ENCODE measurements around the gene RAP2A. TPM values are rescaled to one million over a fixed set of nuclear protein-coding genes. Genes with fewer than 3 reads are reported as not detected.

RAP2A gene
- total RNA-seq, 1 donor from 2014 or later = 31.3 TPM

- no peaks in the 10 kb centered on the region for H3K27me3 Mint-ChIP-seq (ENCODE audit: low read depth)
- H3K4me1 Mint-ChIP-seq = peaks cover 32% of the 10 kb centered on the region
- H3K36me3 Mint-ChIP-seq = no peaks in the 10 kb centered on the region
- H3K27ac Mint-ChIP-seq = peak overlapping the region; percentile 1
- no peak for DNase-seq (ENCODE audit: low spot score in 2 of 2, unreplicated experiment in 2 of 2)
- H3K4me3 Mint-ChIP-seq = peak overlapping the region; percentile 2
- H3K9me3 Mint-ChIP-seq = no peaks in the 10 kb centered on the region
- no peak for TF ChIP-seq CTCF (IDR thresholded peaks at IDR 0.05; ENCODE audit: unreplicated experiment)
Measured at GRCh38 chr13:97430296-97430695, 3.7 kb upstream of the RAP2A start.

- DNase-seq (ENCODE audit: low spot score in 2 of 2, unreplicated experiment in 2 of 2) = no peak
- Mint-ChIP-seq H3K36me3 (no peaks in the 10 kb centered on the region), H3K4me1 (peaks cover 40% of the 10 kb centered on the region), H3K27me3 (ENCODE audit: low read depth) (no peaks in the 10 kb centered on the region), H3K4me3 (peak overlapping the region; percentile 86), H3K9me3 (no peaks in the 10 kb centered on the region), H3K27ac (peak overlapping the region; percentile 47)
- TF ChIP-seq CTCF (IDR thresholded peaks at IDR 0.05; ENCODE audit: unreplicated experiment) = no peak
Measured at GRCh38 chr13:97431171-97431764, 2.7 kb upstream of the RAP2A start.

- no peaks in the 10 kb centered on the region for H3K27me3 Mint-ChIP-seq (ENCODE audit: low read depth)
- H3K4me3 Mint-ChIP-seq = peak overlapping the region; percentile 86
- no peak for DNase-seq (ENCODE audit: low spot score in 2 of 2, unreplicated experiment in 2 of 2)
- no peaks in the 10 kb centered on the region for H3K9me3 Mint-ChIP-seq
- peaks cover 46% of the 10 kb centered on the region for H3K4me1 Mint-ChIP-seq
- no peak for TF ChIP-seq CTCF (IDR thresholded peaks at IDR 0.05; ENCODE audit: unreplicated experiment)
- H3K36me3 Mint-ChIP-seq = no peaks in the 10 kb centered on the region
- peak overlapping the region; percentile 99 for H3K27ac Mint-ChIP-seq
Measured at GRCh38 chr13:97432232-97432916, 1.6 kb upstream of the RAP2A start.

GRCh38 chr13:97432917-97433726, 847 bp upstream of the RAP2A start:
- Mint-ChIP-seq H3K36me3 (no peaks in the 10 kb centered on the region), H3K27ac (peak overlapping the region; percentile 99), H3K4me3 (peak overlapping the region; percentile 86), H3K9me3 (no peaks in the 10 kb centered on the region), H3K4me1 (peaks cover 50% of the 10 kb centered on the region), H3K27me3 (ENCODE audit: low read depth) (no peaks in the 10 kb centered on the region)
- DNase-seq (ENCODE audit: low spot score in 2 of 2, unreplicated experiment in 2 of 2) = peak; percentile 94 to 100
- no peak for TF ChIP-seq CTCF (IDR thresholded peaks at IDR 0.05; ENCODE audit: unreplicated experiment)

- Mint-ChIP-seq H3K27me3 (ENCODE audit: low read depth) (no peaks in the 10 kb centered on the region), H3K9me3 (no peaks in the 10 kb centered on the region), H3K27ac (peak overlapping the region; percentile 94), H3K36me3 (no peaks in the 10 kb centered on the region), H3K4me3 (peak overlapping the region; percentile 92), H3K4me1 (peaks cover 46% of the 10 kb centered on the region)
- DNase-seq (ENCODE audit: low spot score in 2 of 2, unreplicated experiment in 2 of 2) = peak; percentile 23 to 61
- no peak for TF ChIP-seq CTCF (IDR thresholded peaks at IDR 0.05; ENCODE audit: unreplicated experiment)
Measured at GRCh38 chr13:97434397-97435201, 630 bp downstream of the RAP2A start.

All from mesothelial cell of epicardium (in vitro differentiated cells).